Activated T-cell treated with anti-CD3 and anti-CD28 coated beads, Interleukin-2, amount 50 U/mL, for 4 hours (primary cell): Measurements from ENCODE around the gene STK17A. TPM values are rescaled to one million over a fixed set of nuclear protein-coding genes. Genes with fewer than 3 reads are reported as not detected.
A peak's percentile ranks its signal among the peaks of the same experiment; 100 is the strongest.
"Not testable (repeated sequence)": the region's sequence is repeated elsewhere in the genome, so short reads cannot be mapped to it uniquely, and the experiment has no call there.

Experiments used
- ATAC-seq, 2 donors: fragments of 200-7000 bp; cut with Tn5 transposase; one replicate each; pipeline ENCODE4 v1.10.0; 2021
- DNase-seq: peaks from one replicate; pipeline ENCODE4 v3.0.0-alpha.2; 2020
- H3K27me3 Mint-ChIP-seq: one replicate; pipeline ENCODE4 v1.8.0; 2021; ENCODE audit warnings: low read depth, mixed read lengths
- H3K36me3 Mint-ChIP-seq: one replicate; pipeline ENCODE4 v1.8.0; 2022; ENCODE audit warnings: mixed read lengths; ENCODE audit not compliant: insufficient read depth
- H3K4me1 Mint-ChIP-seq: one replicate; pipeline ENCODE4 v1.8.0; 2021; ENCODE audit warnings: low read depth, mixed read lengths
- H3K4me3 Mint-ChIP-seq: one replicate; pipeline ENCODE4 v1.8.0; 2021; ENCODE audit warnings: mild to moderate bottlenecking, moderate library complexity, mixed read lengths
- H3K9me3 Mint-ChIP-seq: one replicate; pipeline ENCODE4 v1.8.0; 2021; ENCODE audit warnings: mixed read lengths
- total RNA-seq, 3 donors: library from RNA; stranded (reverse); gene quantifications; one replicate each; pipeline ENCODE4 v1.2.1, GENCODE V29; 2021

Gene STK17A
- total RNA-seq, 3 donors from 2014 or later, result 32.0 to 40.1 (median 33.3) TPM

GRCh38 chr7:43658718-43659548 lies 76.0 kb downstream of the STK17A start:
- Mint-ChIP-seq H3K36me3 (peaks cover 31% of the 10 kb centered on the region), H3K4me3 (peak overlapping the region; percentile 45), H3K27me3 (no peaks in the 10 kb centered on the region), H3K9me3 (no peaks in the 10 kb centered on the region), H3K4me1 (peaks cover 55% of the 10 kb centered on the region)
- DNase-seq, result no peak
- peak; percentile 96 for ATAC-seq

- Mint-ChIP-seq H3K4me1 (peaks cover 54% of the 10 kb centered on the region), H3K4me3 (no peak overlapping the region), H3K27me3 (no peaks in the 10 kb centered on the region), H3K36me3 (peaks cover 26% of the 10 kb centered on the region), H3K9me3 (no peaks in the 10 kb centered on the region)
- ATAC-seq, result no peak
- no peak for DNase-seq
These were observed 76.6 kb downstream of the STK17A start for GRCh38 chr7:43659549-43659896.

GRCh38 chr7:43660141-43660540 lies 77.2 kb downstream of the STK17A start:
- H3K4me3 Mint-ChIP-seq, result no peak overlapping the region
- H3K4me1 Mint-ChIP-seq, result peaks cover 58% of the 10 kb centered on the region
- no peaks in the 10 kb centered on the region for H3K9me3 Mint-ChIP-seq
- H3K36me3 Mint-ChIP-seq, result peaks cover 25% of the 10 kb centered on the region
- no peak for ATAC-seq
- DNase-seq, result no peak
- no peaks in the 10 kb centered on the region for H3K27me3 Mint-ChIP-seq

- no peaks in the 10 kb centered on the region for H3K27me3 Mint-ChIP-seq
- H3K4me3 Mint-ChIP-seq, result no peak overlapping the region
- no peak for DNase-seq
- H3K9me3 Mint-ChIP-seq, result peaks cover 11% of the 10 kb centered on the region
- peaks cover 33% of the 10 kb centered on the region for H3K36me3 Mint-ChIP-seq
- no peak for ATAC-seq
- H3K4me1 Mint-ChIP-seq, result peaks cover 64% of the 10 kb centered on the region
These were observed 81.8 kb downstream of the STK17A start for GRCh38 chr7:43664681-43665080.

GRCh38 chr7:43666938-43667337 lies 84.0 kb downstream of the STK17A start:
- peaks cover 70% of the 10 kb centered on the region for H3K4me1 Mint-ChIP-seq
- no peak for DNase-seq
- no peaks in the 10 kb centered on the region for H3K27me3 Mint-ChIP-seq
- H3K9me3 Mint-ChIP-seq, result peaks cover 11% of the 10 kb centered on the region
- peaks cover 32% of the 10 kb centered on the region for H3K36me3 Mint-ChIP-seq
- H3K4me3 Mint-ChIP-seq, result no peak overlapping the region
- ATAC-seq, result no peak

- Mint-ChIP-seq H3K36me3 (peaks cover 35% of the 10 kb centered on the region), H3K4me1 (peaks cover 76% of the 10 kb centered on the region), H3K9me3 (peaks cover 15% of the 10 kb centered on the region), H3K27me3 (no peaks in the 10 kb centered on the region), H3K4me3 (no peak overlapping the region)
- no peak for ATAC-seq
- DNase-seq, result no peak
These were observed 85.1 kb downstream of the STK17A start for GRCh38 chr7:43668035-43668434.

- H3K27me3 Mint-ChIP-seq, result no peaks in the 10 kb centered on the region
- peak overlapping the region; percentile 80 for H3K4me3 Mint-ChIP-seq
- peak; percentile 69 for DNase-seq
- peaks cover 38% of the 10 kb centered on the region for H3K36me3 Mint-ChIP-seq
- peak; percentile 83 to 89 for ATAC-seq
- peaks cover 15% of the 10 kb centered on the region for H3K9me3 Mint-ChIP-seq
- H3K4me1 Mint-ChIP-seq, result peaks cover 82% of the 10 kb centered on the region
These were observed 86.6 kb downstream of the STK17A start for GRCh38 chr7:43669286-43670081.

GRCh38 chr7:43671521-43671920 lies 88.6 kb downstream of the STK17A start:
- Mint-ChIP-seq H3K9me3 (peaks cover 12% of the 10 kb centered on the region), H3K4me1 (peaks cover 79% of the 10 kb centered on the region), H3K4me3 (no peak overlapping the region), H3K27me3 (no peaks in the 10 kb centered on the region), H3K36me3 (peaks cover 33% of the 10 kb centered on the region)
- ATAC-seq, result no peak
- DNase-seq, result no peak

GRCh38 chr7:43673243-43673976 lies 90.5 kb downstream of the STK17A start:
- Mint-ChIP-seq H3K36me3 (peaks cover 25% of the 10 kb centered on the region), H3K4me1 (peaks cover 82% of the 10 kb centered on the region)
- not testable (repeated sequence) for H3K4me3 Mint-ChIP-seq, ATAC-seq, H3K9me3 Mint-ChIP-seq, DNase-seq, H3K27me3 Mint-ChIP-seq

- Mint-ChIP-seq H3K4me1 (peaks cover 81% of the 10 kb centered on the region), H3K9me3 (peaks cover 5% of the 10 kb centered on the region), H3K27me3 (no peaks in the 10 kb centered on the region), H3K4me3 (no peak overlapping the region), H3K36me3 (peaks cover 25% of the 10 kb centered on the region)
- ATAC-seq (no peak), DNase-seq (no peak)
These were observed 91.9 kb downstream of the STK17A start for GRCh38 chr7:43674559-43675436.

Other genes starting within 250 kb of the STK17A start
- gene COA1, start 146.4 kb downstream of the STK17A start, total RNA-seq, result 10 to 100 TPM; 51.4 to 56.7 (median 51.5) TPM
- gene BLVRA, start 175.6 kb downstream of the STK17A start, total RNA-seq, result 10 to 100 TPM; 20.7 to 24.9 (median 23.7) TPM